Chondrocyte (in vitro differentiated cells): ENCODE results near the gene THADA. TPM values are rescaled to one million over a fixed set of nuclear protein-coding genes. Genes with fewer than 3 reads are reported as not detected.

Source experiments
- DNase-seq: peaks from one replicate; pipeline ENCODE4 v3.0.0; 2021; ENCODE audit warnings: mixed read lengths, low spot score
- H3K27ac Mint-ChIP-seq: one replicate; pipeline ENCODE4 v1.8.0; 2021; ENCODE audit warnings: mild to moderate bottlenecking, moderate library complexity, mixed read lengths; ENCODE audit not compliant: unreplicated experiment
- H3K27me3 Mint-ChIP-seq: 2 replicates; pipeline ENCODE4 v1.8.0; 2021; ENCODE audit warnings: low read depth, mixed read lengths
- H3K36me3 Mint-ChIP-seq: 2 replicates; pipeline ENCODE4 v1.8.0; 2021; ENCODE audit warnings: low read depth, mixed read lengths
- H3K4me1 Mint-ChIP-seq: 2 replicates; pipeline ENCODE4 v1.8.0; 2021; ENCODE audit warnings: low read depth, mild to moderate bottlenecking, mixed read lengths
- H3K4me3 Mint-ChIP-seq: one replicate; pipeline ENCODE4 v1.8.0; 2021; ENCODE audit warnings: mild to moderate bottlenecking, moderate library complexity, mixed read lengths; ENCODE audit not compliant: unreplicated experiment
- H3K9me3 Mint-ChIP-seq: 2 replicates; pipeline ENCODE4 v1.8.0; 2021; ENCODE audit warnings: low read depth, mixed read lengths
- CTCF ChIP-seq: fragments of 200-600 bp; sonication (generic); IDR thresholded peaks from 2 replicates; pipeline ENCODE4 v1.5.0; 2021; ENCODE audit warnings: antibody characterized with exemption, mild to moderate bottlenecking, moderate library complexity
- total RNA-seq: library from RNA; stranded (reverse); gene quantifications from 3 replicates; pipeline ENCODE4 v1.2.1, GENCODE V29; 2021

Gene THADA
- total RNA-seq, 1 donor from 2014 or later: 28.4 TPM

GRCh38 chr2:43207553-43208300 lies 388.1 kb downstream of the THADA start:
- Mint-ChIP-seq H3K9me3 (no peaks in the 10 kb centered on the region), H3K36me3 (no peaks in the 10 kb centered on the region), H3K4me3 (no peak overlapping the region), H3K4me1 (peaks cover 7% of the 10 kb centered on the region), H3K27me3 (no peaks in the 10 kb centered on the region), H3K27ac (no peak overlapping the region)
- TF ChIP-seq CTCF: no peak
- DNase-seq: no peak

GRCh38 chr2:43206602-43207001 lies 389.2 kb downstream of the THADA start:
- H3K27ac Mint-ChIP-seq: no peak overlapping the region
- no peaks in the 10 kb centered on the region for H3K9me3 Mint-ChIP-seq
- no peak for TF ChIP-seq CTCF
- H3K36me3 Mint-ChIP-seq: no peaks in the 10 kb centered on the region
- H3K27me3 Mint-ChIP-seq: no peaks in the 10 kb centered on the region
- no peak overlapping the region for H3K4me3 Mint-ChIP-seq
- DNase-seq: no peak
- H3K4me1 Mint-ChIP-seq: peaks cover 7% of the 10 kb centered on the region

- DNase-seq: no peak
- no peaks in the 10 kb centered on the region for H3K27me3 Mint-ChIP-seq
- no peak for TF ChIP-seq CTCF
- no peaks in the 10 kb centered on the region for H3K36me3 Mint-ChIP-seq
- no peaks in the 10 kb centered on the region for H3K4me1 Mint-ChIP-seq
- no peak overlapping the region for H3K27ac Mint-ChIP-seq
- no peaks in the 10 kb centered on the region for H3K9me3 Mint-ChIP-seq
- no peak overlapping the region for H3K4me3 Mint-ChIP-seq
Observed at GRCh38 chr2:43203373-43203772, 392.5 kb downstream of the THADA start.

- TF ChIP-seq CTCF: no peak
- Mint-ChIP-seq H3K4me3 (no peak overlapping the region), H3K27me3 (no peaks in the 10 kb centered on the region), H3K27ac (no peak overlapping the region), H3K4me1 (peaks cover 3% of the 10 kb centered on the region), H3K9me3 (no peaks in the 10 kb centered on the region), H3K36me3 (no peaks in the 10 kb centered on the region)
- DNase-seq: no peak
Observed at GRCh38 chr2:43202289-43202688, 393.5 kb downstream of the THADA start.

- no peak for DNase-seq
- no peak for TF ChIP-seq CTCF
- Mint-ChIP-seq H3K4me3 (no peak overlapping the region), H3K4me1 (peaks cover 5% of the 10 kb centered on the region), H3K36me3 (peaks cover under 1% of the 10 kb centered on the region), H3K27ac (no peak overlapping the region), H3K27me3 (no peaks in the 10 kb centered on the region), H3K9me3 (no peaks in the 10 kb centered on the region)
Observed at GRCh38 chr2:43201497-43201896, 394.3 kb downstream of the THADA start.
